GM12874 (cell line): ENCODE results near the gene USP24.

ENCODE experiments used
- CTCF ChIP-seq: IDR thresholded peaks from 2 replicates; pipeline ENCODE4 v1.5.1; 2011; ENCODE audit warnings: low read depth, mild to moderate bottlenecking, control low read depth, low read length, moderate library complexity; ENCODE audit not compliant: insufficient read depth

The USP24 gene

GRCh38 chr1:55225228-55225627 is 10.1 kb upstream of the USP24 start:
- TF ChIP-seq CTCF, result no peak

- no peak for TF ChIP-seq CTCF
These were observed 9.6 kb upstream of the USP24 start for GRCh38 chr1:55224729-55225128.

DNA sequence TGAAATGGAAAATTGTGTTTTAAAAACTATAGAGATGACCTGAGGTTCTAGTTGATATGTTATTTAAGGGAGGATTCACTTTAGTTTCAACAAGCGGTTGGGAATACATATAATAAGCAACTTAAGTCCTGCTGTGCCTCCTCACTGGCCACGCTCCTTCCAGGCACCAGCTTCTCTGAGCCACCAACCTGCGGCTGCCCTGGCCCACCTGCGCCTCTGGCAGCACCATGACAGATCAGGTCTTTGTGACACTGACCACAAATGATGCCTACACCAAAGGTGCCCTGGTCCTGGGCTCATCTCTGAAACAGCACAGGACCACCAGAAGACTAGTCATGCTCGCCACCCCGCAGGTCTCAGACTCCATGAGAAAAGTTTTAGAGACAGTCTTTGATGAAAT is 7.0 kb upstream of the USP24 start:
- TF ChIP-seq CTCF, result no peak

DNA sequence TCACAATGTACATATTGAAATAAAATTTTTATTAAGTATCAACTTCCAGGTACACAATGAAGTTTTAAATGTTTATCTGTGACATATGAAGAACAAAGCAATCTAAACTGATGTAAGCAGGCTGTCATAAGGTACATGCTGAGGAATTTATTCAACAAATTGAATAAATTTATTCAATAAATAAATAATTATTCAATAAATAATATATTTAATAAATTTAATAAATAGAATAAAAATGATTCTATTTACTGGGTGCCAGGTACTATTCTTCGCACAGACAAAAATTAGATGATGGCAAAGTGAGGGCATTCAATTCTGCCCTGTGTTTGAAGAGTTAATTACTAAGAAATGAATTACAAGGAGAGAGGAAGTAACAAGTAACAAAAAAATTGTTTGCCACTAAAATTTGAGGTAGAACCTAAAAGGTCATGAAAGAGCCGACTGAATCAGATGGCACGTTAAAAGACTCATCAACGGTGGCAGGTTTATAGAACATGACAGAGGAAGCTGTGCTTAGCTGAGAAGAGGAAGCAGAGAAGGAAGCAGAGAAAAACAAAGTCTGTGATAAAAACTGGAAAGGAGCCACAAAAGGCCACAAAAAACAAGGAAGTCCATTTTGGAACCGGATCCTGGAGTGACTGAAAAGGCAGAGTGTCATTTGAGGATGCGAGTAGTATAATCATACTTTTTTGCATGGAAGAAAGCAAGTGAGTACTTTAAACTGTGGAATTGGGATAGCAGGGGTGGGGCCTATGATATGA is 2.2 kb upstream of the USP24 start:
- no peak for TF ChIP-seq CTCF

GRCh38 chr1:55216096-55216495 is 932 bp upstream of the USP24 start:
- TF ChIP-seq CTCF, result no peak

DNA sequence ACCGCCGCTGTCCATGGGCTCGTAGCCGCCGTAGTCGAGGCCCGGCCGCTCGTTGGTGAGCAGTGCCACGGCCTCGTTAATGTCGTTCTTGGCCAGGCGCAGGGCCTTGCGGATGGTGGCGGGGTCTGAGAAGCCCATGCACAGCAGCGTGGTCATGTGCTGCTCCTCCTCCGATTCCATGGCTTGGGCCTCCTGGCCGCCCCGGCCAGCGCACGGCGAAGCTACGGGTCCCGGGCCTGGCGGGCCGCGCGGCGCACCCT is 300 bp downstream of the USP24 start:
- TF ChIP-seq CTCF, result no peak

GRCh38 chr1:55214212-55214933 is 791 bp downstream of the USP24 start:
- no peak for TF ChIP-seq CTCF
